GM12873 (cell line): Measurements from ENCODE around the gene DCDC1.

Experiments
- TF ChIP-seq, protein P1 (sequence below): IDR thresholded peaks from 2 replicates; pipeline ENCODE4 v1.5.1; 2012; ENCODE audit warnings: low read depth, mild to moderate bottlenecking, moderate library complexity, low read length, control low read depth; ENCODE audit not compliant: insufficient read depth; ENCODE audit errors: missing control alignments

DCDC1 gene

DNA sequence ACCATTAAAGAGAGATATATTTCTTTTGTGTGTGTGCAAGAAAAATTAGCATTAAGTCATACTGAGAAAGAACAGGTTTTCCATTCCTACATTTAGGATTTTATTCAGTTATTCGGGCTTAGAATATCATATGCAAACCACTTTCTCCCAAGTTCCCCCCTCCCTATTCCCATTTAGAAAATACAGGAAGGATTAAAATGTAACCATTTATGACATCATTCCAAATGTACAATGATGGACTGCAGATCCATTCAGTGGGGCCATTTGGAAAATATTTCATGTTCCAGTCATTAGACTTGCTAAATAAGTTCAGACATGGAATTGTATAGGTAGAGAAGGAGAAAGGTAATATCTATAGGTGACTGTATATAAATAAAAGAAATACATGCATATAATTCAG lies 554.8 kb downstream of the DCDC1 start:
- TF ChIP-seq, protein P1, sequence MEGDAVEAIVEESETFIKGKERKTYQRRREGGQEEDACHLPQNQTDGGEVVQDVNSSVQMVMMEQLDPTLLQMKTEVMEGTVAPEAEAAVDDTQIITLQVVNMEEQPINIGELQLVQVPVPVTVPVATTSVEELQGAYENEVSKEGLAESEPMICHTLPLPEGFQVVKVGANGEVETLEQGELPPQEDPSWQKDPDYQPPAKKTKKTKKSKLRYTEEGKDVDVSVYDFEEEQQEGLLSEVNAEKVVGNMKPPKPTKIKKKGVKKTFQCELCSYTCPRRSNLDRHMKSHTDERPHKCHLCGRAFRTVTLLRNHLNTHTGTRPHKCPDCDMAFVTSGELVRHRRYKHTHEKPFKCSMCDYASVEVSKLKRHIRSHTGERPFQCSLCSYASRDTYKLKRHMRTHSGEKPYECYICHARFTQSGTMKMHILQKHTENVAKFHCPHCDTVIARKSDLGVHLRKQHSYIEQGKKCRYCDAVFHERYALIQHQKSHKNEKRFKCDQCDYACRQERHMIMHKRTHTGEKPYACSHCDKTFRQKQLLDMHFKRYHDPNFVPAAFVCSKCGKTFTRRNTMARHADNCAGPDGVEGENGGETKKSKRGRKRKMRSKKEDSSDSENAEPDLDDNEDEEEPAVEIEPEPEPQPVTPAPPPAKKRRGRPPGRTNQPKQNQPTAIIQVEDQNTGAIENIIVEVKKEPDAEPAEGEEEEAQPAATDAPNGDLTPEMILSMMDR, result no peak
